HEK293 (cell line): Measurements from ENCODE around the gene ZFP91.
A peak's percentile ranks its signal among the peaks of the same experiment; 100 is the strongest.

ENCODE experiments used
- CTCF ChIA-PET: fragments of 350-600 bp; formaldehyde crosslinking; extraction: SDS; loops from one replicate; lab custom pipeline; 2021; ENCODE audit warnings: antibody characterized with exemption; lab: Yijun Ruan, JAX
- POLR2A ChIA-PET: fragments of 300-600 bp; formaldehyde crosslinking; extraction: SDS; loops from one replicate; lab custom pipeline; 2020; ENCODE audit warnings: antibody characterized with exemption, inconsistent platforms; lab: Yijun Ruan, JAX
- H3K27ac ChIP-seq: fragments of 200-500 bp; sonication (Bioruptor generic); 2 replicates; pipeline ENCODE4 v1.5.1; 2014; ENCODE audit warnings: low read depth, low read length, control low read depth, inconsistent platforms; ENCODE audit errors: extremely low read depth
- H3K36me3 ChIP-seq, 2 experiments: fragments of 200-500 bp in 1 of 2; sonication (Bioruptor generic) in 1 of 2; 1 replicate in 1 of 2; 2 replicates in 1 of 2; pipeline ENCODE4 v1.5.1; 2014 to 2017; ENCODE audit warnings: inconsistent platforms in 2 of 2, low read length in 2 of 2; ENCODE audit not compliant: control insufficient read depth in 2 of 2, insufficient read depth in 1 of 2
- H3K4me1 ChIP-seq: fragments of 200-500 bp; sonication (Bioruptor generic); 2 replicates; pipeline ENCODE4 v1.5.1; 2014; ENCODE audit warnings: mild to moderate bottlenecking, low read length, inconsistent platforms; ENCODE audit not compliant: control insufficient read depth, insufficient read depth
- H3K4me3 ChIP-seq: 2 replicates; pipeline ENCODE4 v1.5.1; 2011; ENCODE audit warnings: low read depth, mild to moderate bottlenecking, control low read depth, low read length, moderate library complexity
- H3K9me3 ChIP-seq: fragments of 200-500 bp; sonication (Bioruptor generic); 2 replicates; pipeline ENCODE4 v1.5.1; 2014; ENCODE audit warnings: low read depth, low read length, inconsistent platforms; ENCODE audit not compliant: control insufficient read depth, insufficient read depth
- KLF10 ChIP-seq: fragments of 450-650 bp; IDR thresholded peaks from 2 replicates; pipeline ENCODE4 v1.5.1; 2018; ENCODE audit warnings: missing biosample characterization, mild to moderate bottlenecking, missing genetic modification characterization
- MYNN ChIP-seq: fragments of 450-650 bp; formaldehyde crosslinking; IDR thresholded peaks from 2 replicates; pipeline ENCODE4 v1.5.1; 2016; ENCODE audit warnings: missing biosample characterization, missing genetic modification characterization, borderline replicate concordance
- OSR2 ChIP-seq: fragments of 450-650 bp; formaldehyde crosslinking; IDR thresholded peaks from 2 replicates; pipeline ENCODE4 v1.5.1; 2016; ENCODE audit warnings: missing biosample characterization, missing genetic modification characterization
- SCRT2 ChIP-seq: fragments of 450-650 bp; formaldehyde crosslinking; IDR thresholded peaks from 2 replicates; pipeline ENCODE4 v1.5.1; 2016; ENCODE audit warnings: missing biosample characterization, missing genetic modification characterization
- SETDB1 ChIP-seq: IDR thresholded peaks from one replicate; pipeline ENCODE4 v1.6.1; 2017; ENCODE audit warnings: mild to moderate bottlenecking, low read length, moderate library complexity, mixed read lengths; ENCODE audit not compliant: insufficient read length
- ZIC2 ChIP-seq: fragments of 450-650 bp; formaldehyde crosslinking; IDR thresholded peaks from 2 replicates; pipeline ENCODE4 v1.5.1; 2016; ENCODE audit warnings: missing biosample characterization, missing genetic modification characterization
- ZNF184 ChIP-seq: fragments of 450-650 bp; IDR thresholded peaks from 2 replicates; pipeline ENCODE4 v1.5.1; 2018; ENCODE audit warnings: missing biosample characterization, mild to moderate bottlenecking, missing genetic modification characterization
- ZNF366 ChIP-seq: fragments of 450-650 bp; formaldehyde crosslinking; conservative IDR thresholded peaks from 2 replicates; pipeline ENCODE4 v1.5.1; 2016; ENCODE audit warnings: missing biosample characterization, missing genetic modification characterization
- ZNF394 ChIP-seq: fragments of 450-650 bp; formaldehyde crosslinking; IDR thresholded peaks from 2 replicates; pipeline ENCODE4 v1.5.1; 2016; ENCODE audit warnings: missing biosample characterization, missing genetic modification characterization, mild to moderate bottlenecking, moderate library complexity, borderline replicate concordance
- ZNF530 ChIP-seq: fragments of 450-650 bp; formaldehyde crosslinking; IDR thresholded peaks from 2 replicates; pipeline ENCODE4 v1.5.1; 2016; ENCODE audit warnings: low read depth, missing biosample characterization, missing genetic modification characterization
- ZNF585B ChIP-seq: fragments of 450-650 bp; formaldehyde crosslinking; IDR thresholded peaks from 2 replicates; pipeline ENCODE4 v1.5.1; 2016; ENCODE audit warnings: missing biosample characterization, missing genetic modification characterization
- TF ChIP-seq, protein P1 (sequence below): fragments of 450-650 bp; formaldehyde crosslinking; IDR thresholded peaks from 2 replicates; pipeline ENCODE4 v1.5.1; 2016; ENCODE audit warnings: missing biosample characterization, missing genetic modification characterization, low read depth
- TF ChIP-seq, protein P2 (sequence below): fragments of 450-650 bp; formaldehyde crosslinking; IDR thresholded peaks from 2 replicates; pipeline ENCODE4 v1.5.1; 2016; ENCODE audit warnings: missing biosample characterization, missing genetic modification characterization
- TF ChIP-seq, protein P3 (sequence below): sonication (generic); formaldehyde crosslinking; IDR thresholded peaks from 2 replicates; pipeline ENCODE4 v1.8.1; 2022; ENCODE audit warnings: mild to moderate bottlenecking, moderate library complexity, missing genetic modification reagents
- TF ChIP-seq, protein P4 (sequence below): fragments of 450-650 bp; formaldehyde crosslinking; IDR thresholded peaks from 2 replicates; pipeline ENCODE4 v1.5.1; 2016; ENCODE audit warnings: missing biosample characterization, missing genetic modification characterization

Gene ZFP91

DNA sequence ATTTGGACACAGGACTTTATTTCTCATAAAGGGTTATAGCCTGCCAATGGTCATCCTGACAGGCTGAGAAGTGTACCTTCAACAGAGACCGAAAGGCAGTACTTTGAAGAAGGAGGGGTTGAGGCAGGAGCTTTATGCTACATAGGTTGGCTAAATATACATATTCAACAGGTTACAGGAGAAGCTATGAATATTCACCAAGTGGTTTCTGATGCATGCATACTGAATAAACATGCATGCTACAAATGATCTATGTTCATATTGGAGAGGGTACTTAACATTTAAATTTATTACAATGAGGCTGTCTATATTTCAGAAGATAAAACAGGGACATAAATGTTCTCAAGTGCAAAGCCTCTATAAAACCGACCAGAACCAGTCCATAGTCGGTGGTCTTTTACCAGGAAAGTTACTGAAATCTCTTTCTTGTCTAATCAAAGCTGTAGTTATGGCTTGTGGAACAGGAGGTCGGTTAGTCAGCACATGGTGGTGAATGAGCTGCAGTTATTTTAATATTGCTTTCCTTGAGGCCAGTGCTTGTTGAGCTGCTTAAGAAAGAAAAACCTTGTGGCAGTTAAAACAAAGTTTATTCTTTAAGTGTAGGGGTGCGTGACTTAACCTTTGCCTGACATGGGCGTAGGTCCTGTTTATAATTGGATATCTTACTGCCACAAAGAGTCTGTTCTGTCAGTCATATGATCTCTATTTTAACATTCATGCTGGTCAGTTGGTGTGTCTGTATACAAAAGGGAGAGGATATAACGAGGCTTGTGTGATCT lies 63.1 kb downstream of the ZFP91 start:
- POLR2A ChIA-PET, result no interaction called here
- CTCF ChIA-PET, result no interaction called here
- TF ChIP-seq ZNF530 (tag by site-specific recombination) (no peak), SCRT2 (tag by site-specific recombination) (peak; percentile 29; the same call in 1 of the 2 replicates), ZNF394 (tag by site-specific recombination) (no peak), OSR2 (no peak)
- TF ChIP-seq, protein P1, sequence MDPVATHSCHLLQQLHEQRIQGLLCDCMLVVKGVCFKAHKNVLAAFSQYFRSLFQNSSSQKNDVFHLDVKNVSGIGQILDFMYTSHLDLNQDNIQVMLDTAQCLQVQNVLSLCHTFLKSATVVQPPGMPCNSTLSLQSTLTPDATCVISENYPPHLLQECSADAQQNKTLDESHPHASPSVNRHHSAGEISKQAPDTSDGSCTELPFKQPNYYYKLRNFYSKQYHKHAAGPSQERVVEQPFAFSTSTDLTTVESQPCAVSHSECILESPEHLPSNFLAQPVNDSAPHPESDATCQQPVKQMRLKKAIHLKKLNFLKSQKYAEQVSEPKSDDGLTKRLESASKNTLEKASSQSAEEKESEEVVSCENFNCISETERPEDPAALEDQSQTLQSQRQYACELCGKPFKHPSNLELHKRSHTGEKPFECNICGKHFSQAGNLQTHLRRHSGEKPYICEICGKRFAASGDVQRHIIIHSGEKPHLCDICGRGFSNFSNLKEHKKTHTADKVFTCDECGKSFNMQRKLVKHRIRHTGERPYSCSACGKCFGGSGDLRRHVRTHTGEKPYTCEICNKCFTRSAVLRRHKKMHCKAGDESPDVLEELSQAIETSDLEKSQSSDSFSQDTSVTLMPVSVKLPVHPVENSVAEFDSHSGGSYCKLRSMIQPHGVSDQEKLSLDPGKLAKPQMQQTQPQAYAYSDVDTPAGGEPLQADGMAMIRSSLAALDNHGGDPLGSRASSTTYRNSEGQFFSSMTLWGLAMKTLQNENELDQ (tag by site-specific recombination), result no peak
- no peaks in the 10 kb centered on the region for H3K9me3 ChIP-seq
- H3K4me3 ChIP-seq, result no peak overlapping the region
- no peaks in the 10 kb centered on the region for H3K36me3 ChIP-seq
- H3K27ac ChIP-seq, result no peak overlapping the region
- H3K4me1 ChIP-seq, result no peaks in the 10 kb centered on the region

DNA sequence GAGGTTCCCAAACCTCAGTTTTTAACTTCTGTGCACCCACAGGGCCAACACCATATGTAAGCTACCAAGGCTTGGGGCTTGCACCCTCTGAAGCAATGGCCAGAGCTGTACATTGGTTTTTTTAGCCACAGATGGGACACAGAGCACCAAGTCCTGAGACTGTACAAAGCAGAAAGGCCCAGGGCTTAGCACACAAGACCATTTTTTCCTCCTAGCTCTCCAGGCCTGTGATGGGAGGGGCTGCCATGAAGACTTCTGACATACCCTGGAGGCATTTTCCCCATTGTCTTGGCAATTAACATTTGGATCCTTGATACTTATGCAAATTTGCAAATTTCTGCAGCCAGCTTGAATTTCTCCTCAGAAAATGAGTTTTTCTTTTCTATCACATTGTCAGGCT lies 67.0 kb downstream of the ZFP91 start:
- Histone ChIP-seq H3K4me3 (no peak overlapping the region), H3K4me1 (no peaks in the 10 kb centered on the region), H3K27ac (no peak overlapping the region), H3K9me3 (no peaks in the 10 kb centered on the region), H3K36me3 (no peaks in the 10 kb centered on the region)
- POLR2A ChIA-PET, result no interaction called here
- CTCF ChIA-PET, result interaction anchor here (0.7 kb wide), 2 partner anchors 30 to 520 kb away, joined by 3 to 4 read pairs; no protein-coding TSS in a partner anchor
- TF ChIP-seq ZNF366 (tag by site-specific recombination), result no peak
- no peak for TF ChIP-seq MYNN (tag by site-specific recombination)
- TF ChIP-seq SETDB1, result peak; percentile 60
- peak; percentile 89 for TF ChIP-seq ZNF585B (tag by site-specific recombination)
- TF ChIP-seq KLF10 (tag by site-specific recombination), result no peak
- TF ChIP-seq, protein P2, sequence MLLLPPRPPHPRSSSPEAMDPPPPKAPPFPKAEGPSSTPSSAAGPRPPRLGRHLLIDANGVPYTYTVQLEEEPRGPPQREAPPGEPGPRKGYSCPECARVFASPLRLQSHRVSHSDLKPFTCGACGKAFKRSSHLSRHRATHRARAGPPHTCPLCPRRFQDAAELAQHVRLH (tag by site-specific recombination), result no peak
- TF ChIP-seq ZNF184 (tag by site-specific recombination), result no peak

DNA sequence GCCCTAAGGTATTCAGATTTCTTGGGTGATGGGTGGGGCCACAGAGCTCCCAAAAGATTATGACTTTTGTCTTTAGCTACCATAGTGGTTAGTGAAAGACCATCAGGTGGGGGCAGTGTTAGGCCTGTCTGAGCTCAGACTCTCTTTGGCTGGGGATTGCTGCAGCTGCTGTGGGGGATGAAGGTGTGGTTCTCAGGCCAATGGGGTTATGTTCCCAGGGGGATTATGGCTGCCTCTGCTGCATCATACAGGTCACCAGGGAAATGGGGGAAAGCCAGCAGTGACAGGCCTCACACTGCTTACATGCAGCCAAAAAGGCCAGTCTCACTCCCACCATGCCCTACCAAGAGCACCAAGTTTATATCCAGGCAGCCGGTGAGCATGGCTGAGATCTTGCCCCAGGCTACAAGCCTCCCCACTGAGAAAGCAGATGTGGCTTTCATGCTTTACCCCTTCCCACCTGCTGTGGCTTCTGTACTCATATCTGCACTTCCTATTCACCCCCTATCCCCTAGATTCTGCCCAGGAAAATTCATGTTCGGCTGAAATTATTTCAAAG lies 68.4 kb downstream of the ZFP91 start:
- Histone ChIP-seq H3K27ac (no peak overlapping the region), H3K4me1 (no peaks in the 10 kb centered on the region), H3K9me3 (no peaks in the 10 kb centered on the region), H3K4me3 (no peak overlapping the region), H3K36me3 (no peaks in the 10 kb centered on the region)
- TF ChIP-seq, protein P3, sequence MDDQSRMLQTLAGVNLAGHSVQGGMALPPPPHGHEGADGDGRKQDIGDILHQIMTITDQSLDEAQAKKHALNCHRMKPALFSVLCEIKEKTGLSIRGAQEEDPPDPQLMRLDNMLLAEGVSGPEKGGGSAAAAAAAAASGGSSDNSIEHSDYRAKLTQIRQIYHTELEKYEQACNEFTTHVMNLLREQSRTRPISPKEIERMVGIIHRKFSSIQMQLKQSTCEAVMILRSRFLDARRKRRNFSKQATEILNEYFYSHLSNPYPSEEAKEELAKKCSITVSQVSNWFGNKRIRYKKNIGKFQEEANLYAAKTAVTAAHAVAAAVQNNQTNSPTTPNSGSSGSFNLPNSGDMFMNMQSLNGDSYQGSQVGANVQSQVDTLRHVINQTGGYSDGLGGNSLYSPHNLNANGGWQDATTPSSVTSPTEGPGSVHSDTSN (CRISPR knock-in tag), result no peak
- TF ChIP-seq, protein P4, sequence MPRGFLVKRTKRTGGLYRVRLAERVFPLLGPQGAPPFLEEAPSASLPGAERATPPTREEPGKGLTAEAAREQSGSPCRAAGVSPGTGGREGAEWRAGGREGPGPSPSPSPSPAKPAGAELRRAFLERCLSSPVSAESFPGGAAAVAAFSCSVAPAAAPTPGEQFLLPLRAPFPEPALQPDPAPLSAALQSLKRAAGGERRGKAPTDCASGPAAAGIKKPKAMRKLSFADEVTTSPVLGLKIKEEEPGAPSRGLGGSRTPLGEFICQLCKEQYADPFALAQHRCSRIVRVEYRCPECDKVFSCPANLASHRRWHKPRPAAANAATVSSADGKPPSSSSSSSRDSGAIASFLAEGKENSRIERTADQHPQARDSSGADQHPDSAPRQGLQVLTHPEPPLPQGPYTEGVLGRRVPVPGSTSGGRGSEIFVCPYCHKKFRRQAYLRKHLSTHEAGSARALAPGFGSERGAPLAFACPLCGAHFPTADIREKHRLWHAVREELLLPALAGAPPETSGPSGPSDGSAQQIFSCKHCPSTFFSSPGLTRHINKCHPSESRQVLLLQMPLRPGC, result no peak
- TF ChIP-seq ZIC2 (tag by site-specific recombination), result peak; percentile 73
- POLR2A ChIA-PET, result no interaction called here
- CTCF ChIA-PET, result interaction anchor here (0.6 to 0.7 kb wide), 2 partner anchors 782 to 790 kb away, joined by 3 to 4 read pairs; no protein-coding TSS in a partner anchor
